Psoas muscle (tissue), 8 donors: Measurements from ENCODE around the gene ACOX3. TPM values are rescaled to one million over a fixed set of nuclear protein-coding genes. Genes with fewer than 3 reads are reported as not detected.
A peak's percentile ranks its signal among the peaks of the same experiment; 100 is the strongest.

Experiments
- ATAC-seq, 4 donors: fragments of 200-7000 bp; cut with Tn5 transposase; one replicate each; pipeline ENCODE4 v1.9.1; 2020; ENCODE audit warnings: moderate library complexity in 3 of 4, mild to moderate bottlenecking in 2 of 4
- DNase-seq, 2 donors: peaks; one replicate each; pipeline ENCODE4 v3.0.0-alpha.2; 2020
- H3K27ac ChIP-seq: fragments of 200-600 bp; one replicate; pipeline ENCODE4 v1.8.0; 2022
- H3K27me3 ChIP-seq, 3 donors: fragments of 200-600 bp in 1 of 3; one replicate each; pipeline versions ENCODE4 v1.6.1 to v1.8.0; 2013 to 2022; ENCODE audit warnings: low read length in 2 of 3, mild to moderate bottlenecking in 2 of 3, moderate library complexity in 1 of 3; ENCODE audit not compliant: insufficient read depth in 3 of 3
- H3K36me3 ChIP-seq, 2 donors: fragments of 200-600 bp in 1 of 2; one replicate each; pipeline versions ENCODE4 v1.6.1 to v1.8.0; 2013 to 2022; ENCODE audit warnings: low read depth in 1 of 2, mild to moderate bottlenecking in 1 of 2, moderate library complexity in 1 of 2; ENCODE audit not compliant: insufficient read depth in 1 of 2
- H3K4me1 ChIP-seq: fragments of 200-600 bp; one replicate; pipeline ENCODE4 v1.8.0; 2022
- H3K4me3 ChIP-seq: fragments of 200-600 bp; one replicate; pipeline ENCODE4 v1.8.0; 2022; ENCODE audit warnings: mild to moderate bottlenecking
- H3K9me3 ChIP-seq: fragments of 200-600 bp; one replicate; pipeline ENCODE4 v1.8.0; 2022
- WGBS, 3 donors: extraction: QIAGEN DNeasy Blood & Tissue Kit; methylation state at CpG; one replicate each; pipeline versions ENCODE4 v1.1.6 to v1.1.7; 2013; 5-methylcytosine and 5-hydroxymethylcytosine counted together
- intact Hi-C, 2 donors: fragments of 100-400 bp; cut with DNase I; formaldehyde crosslinking; loops; one replicate each; pipeline versions ENCODE4 v1.11.0 to v1.14.2; 2022
- polyA plus RNA-seq, 3 donors: library from polyadenylated mRNA; stranded (reverse); fragments of 200-250 nt; gene quantifications; one replicate each; pipeline ENCODE4 v1.2.3, GENCODE V29; 2013
- total RNA-seq, 4 donors: library from RNA; stranded (reverse); fragmentation: NEBNext Ultra II Directional in 2 of 4; extraction: Animal tissue kit (Norgen Biotek cat#: 25700) in 2 of 4; gene quantifications; one replicate each; pipeline versions ENCODE4 v1.2.1 to v1.2.4, GENCODE V29; 2021 to 2023
- TF ChIP-seq, protein P1 (sequence below): fragments of 200-600 bp; IDR thresholded peaks from one replicate; pipeline ENCODE4 v1.8.0; 2022; ENCODE audit warnings: antibody characterized with exemption
- donor health status: healthy with polysubstance abuse.
- donor health status: DM: no; HTN: no; CAD: no; lungs with moderate emphysema.
- donor health status: Bipolar disorder and iron deficiency.
- donor health status: healthy.
- donor health status: DM: yes; HTN: yes; CAD: no.
- donor health status: DM: no; HTN: no; CAD: no.
- donor health status: DM: no; HTN: no; CAD: no.
- donor health status: DM: yes; HTN: yes; CAD: no.

ACOX3 gene
- total and polyA plus RNA-seq, 7 donors: 5.6 to 18.8 (median 10.8) TPM

DNA sequence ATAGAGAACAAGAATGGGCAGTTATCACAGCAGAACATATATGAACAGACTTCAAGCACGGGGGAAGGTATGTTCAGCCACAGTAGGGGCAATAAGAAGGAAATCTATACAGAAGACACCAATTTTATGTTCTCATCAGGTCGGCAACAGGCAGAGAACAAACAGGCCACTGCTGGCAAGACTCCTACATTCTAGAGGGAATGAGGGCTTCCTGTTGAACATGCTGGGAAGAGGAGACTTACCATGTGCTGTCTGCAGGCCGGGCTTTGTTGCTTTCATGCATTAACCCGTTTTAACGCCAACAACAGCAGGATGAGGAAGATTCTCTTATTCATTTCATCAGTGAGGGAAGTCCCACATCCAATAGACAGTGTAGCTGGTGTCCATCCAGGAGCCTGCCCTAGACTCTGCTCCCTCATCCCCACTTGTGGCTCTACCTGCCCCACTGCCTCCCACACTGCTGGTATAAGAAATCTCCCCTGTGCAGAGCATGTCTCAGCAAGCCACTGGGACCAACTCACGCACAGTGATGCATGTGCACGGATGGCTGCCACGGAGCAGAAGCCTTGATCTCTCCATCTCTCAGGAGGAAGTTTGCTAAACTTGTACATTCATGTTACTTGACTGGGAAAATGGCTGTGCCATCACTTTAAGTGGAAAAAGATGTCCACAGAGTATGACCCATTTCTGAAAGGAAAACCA lies 84.5 kb downstream of the ACOX3 start:
- TF ChIP-seq, protein P1, sequence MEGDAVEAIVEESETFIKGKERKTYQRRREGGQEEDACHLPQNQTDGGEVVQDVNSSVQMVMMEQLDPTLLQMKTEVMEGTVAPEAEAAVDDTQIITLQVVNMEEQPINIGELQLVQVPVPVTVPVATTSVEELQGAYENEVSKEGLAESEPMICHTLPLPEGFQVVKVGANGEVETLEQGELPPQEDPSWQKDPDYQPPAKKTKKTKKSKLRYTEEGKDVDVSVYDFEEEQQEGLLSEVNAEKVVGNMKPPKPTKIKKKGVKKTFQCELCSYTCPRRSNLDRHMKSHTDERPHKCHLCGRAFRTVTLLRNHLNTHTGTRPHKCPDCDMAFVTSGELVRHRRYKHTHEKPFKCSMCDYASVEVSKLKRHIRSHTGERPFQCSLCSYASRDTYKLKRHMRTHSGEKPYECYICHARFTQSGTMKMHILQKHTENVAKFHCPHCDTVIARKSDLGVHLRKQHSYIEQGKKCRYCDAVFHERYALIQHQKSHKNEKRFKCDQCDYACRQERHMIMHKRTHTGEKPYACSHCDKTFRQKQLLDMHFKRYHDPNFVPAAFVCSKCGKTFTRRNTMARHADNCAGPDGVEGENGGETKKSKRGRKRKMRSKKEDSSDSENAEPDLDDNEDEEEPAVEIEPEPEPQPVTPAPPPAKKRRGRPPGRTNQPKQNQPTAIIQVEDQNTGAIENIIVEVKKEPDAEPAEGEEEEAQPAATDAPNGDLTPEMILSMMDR: no peak
- Histone ChIP-seq H3K4me3 (no peak overlapping the region), H3K4me1 (peaks cover 6% of the 10 kb centered on the region), H3K9me3 (no peaks in the 10 kb centered on the region), H3K27me3 (no peaks in the 10 kb centered on the region), H3K27ac (no peak overlapping the region), H3K36me3 (no peaks in the 10 kb centered on the region)
- DNase-seq: no peak
- WGBS, 3 donors: 56 to 71% (median 57%) methylated on average over 8 of the region's 8 CpGs
- no peak for ATAC-seq
- intact Hi-C loops: no loop called here

DNA sequence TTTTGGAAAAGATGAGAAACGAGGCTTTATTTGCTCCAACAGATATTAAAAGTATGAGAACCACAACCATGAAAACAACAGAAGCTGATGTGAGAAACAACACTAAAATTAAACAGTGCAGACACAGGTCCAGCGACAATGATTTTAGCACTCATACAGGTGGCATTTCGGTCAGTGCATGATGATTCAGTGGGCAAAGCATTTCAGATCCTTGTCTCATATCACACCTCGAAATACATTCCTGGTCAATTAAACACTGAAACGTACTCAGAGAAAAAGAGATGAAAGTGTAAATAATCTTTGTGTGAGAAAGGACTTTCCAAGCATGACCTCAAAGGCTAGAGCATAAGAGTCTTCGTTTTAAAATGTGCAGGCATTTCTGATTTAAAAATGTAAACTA lies 85.2 kb downstream of the ACOX3 start:
- no peak overlapping the region for H3K4me3 ChIP-seq
- TF ChIP-seq, protein P1: no peak
- no peak for DNase-seq
- no peaks in the 10 kb centered on the region for H3K27me3 ChIP-seq
- peaks cover 6% of the 10 kb centered on the region for H3K4me1 ChIP-seq
- no peaks in the 10 kb centered on the region for H3K9me3 ChIP-seq
- 82 to 89% (median 86%) methylated on average over 6 of the region's 6 CpGs for WGBS, 3 donors
- no peaks in the 10 kb centered on the region for H3K36me3 ChIP-seq
- no peak overlapping the region for H3K27ac ChIP-seq
- no peak for ATAC-seq
- intact Hi-C loops: no loop called here

DNA sequence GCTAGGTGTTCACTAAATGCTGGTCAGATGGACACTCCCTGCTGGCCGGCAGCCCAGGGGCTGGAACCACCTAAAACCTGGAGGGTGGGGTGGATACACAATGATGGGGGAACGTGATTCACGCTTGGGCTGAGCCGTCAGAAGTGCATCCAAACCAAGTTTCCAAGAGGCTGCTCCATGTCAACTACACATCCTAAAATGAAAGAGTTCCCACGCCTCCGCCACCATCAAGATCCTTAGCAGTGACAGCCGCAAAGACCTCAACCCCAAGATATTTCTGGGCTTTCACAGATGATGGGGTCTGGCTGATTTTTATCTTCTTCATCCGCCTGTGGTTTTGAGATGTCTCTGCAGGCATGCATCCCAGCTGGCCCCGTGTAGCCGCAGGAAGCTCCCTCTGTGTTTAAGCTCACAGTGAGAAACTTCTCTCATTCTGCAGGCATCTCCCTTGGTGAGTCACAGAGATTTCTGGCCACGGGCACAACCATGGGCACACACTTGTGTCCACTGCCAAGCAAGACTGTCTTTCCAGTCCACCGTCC lies 86.5 kb downstream of the ACOX3 start:
- 67 to 90% (median 67%) methylated on average over 12 of the region's 12 CpGs for WGBS, 3 donors
- peak in 2 of 4 donors; percentile 55 to 66 for ATAC-seq

DNA sequence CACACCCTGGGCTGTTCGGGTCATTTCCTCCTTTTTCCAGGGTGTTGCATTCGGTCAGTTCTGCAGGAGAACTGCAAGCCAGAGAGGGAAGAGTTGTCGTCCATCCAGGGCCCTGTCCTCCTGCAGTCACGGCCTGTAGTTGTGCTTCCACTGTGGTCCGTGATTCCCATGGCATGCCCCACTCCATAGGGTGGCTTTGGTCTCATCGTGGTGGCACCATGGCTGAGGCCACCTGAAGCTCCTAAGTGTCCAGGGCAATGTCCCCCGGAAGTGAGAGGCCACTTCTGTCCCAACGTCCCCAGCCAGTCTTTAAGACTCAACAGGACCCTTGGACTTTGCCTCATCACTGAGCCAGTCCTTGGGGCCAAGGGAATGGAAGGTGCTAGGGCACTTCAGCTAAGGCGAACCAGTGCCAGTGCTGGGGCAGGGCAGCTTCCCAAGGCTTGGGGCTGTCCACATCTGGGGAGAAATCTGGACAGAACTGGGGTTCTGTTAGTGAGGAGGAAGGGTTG lies 87.3 kb downstream of the ACOX3 start:
- DNase-seq: no peak
- Histone ChIP-seq H3K27ac (no peak overlapping the region), H3K36me3 (no peaks in the 10 kb centered on the region), H3K27me3 (no peaks in the 10 kb centered on the region), H3K4me1 (peaks cover 6% of the 10 kb centered on the region), H3K4me3 (no peak overlapping the region), H3K9me3 (no peaks in the 10 kb centered on the region)
- intact Hi-C loops: no loop called here
- WGBS, 3 donors: 89 to 92% (median 91%) methylated on average over 9 of the region's 9 CpGs
- no peak for ATAC-seq
- TF ChIP-seq, protein P1: no peak

More for the DNA sequence above, 86.5 kb downstream of the ACOX3 start:
- Histone ChIP-seq H3K27me3 (no peaks in the 10 kb centered on the region), H3K9me3 (no peaks in the 10 kb centered on the region), H3K27ac (no peak overlapping the region), H3K4me3 (no peak overlapping the region), H3K4me1 (peaks cover 6% of the 10 kb centered on the region), H3K36me3 (no peaks in the 10 kb centered on the region)
- DNase-seq: no peak
- intact Hi-C loops: no loop called here
- TF ChIP-seq, protein P1: no peak
